HCT116 (cell line): ENCODE measurements around the gene VMP1. TPM values are rescaled to one million over a fixed set of nuclear protein-coding genes. Genes with fewer than 3 reads are reported as not detected.
"Not testable (repeated sequence)": the region's sequence is repeated elsewhere in the genome, so short reads cannot be mapped to it uniquely, and the experiment has no call there.

Source experiments
- ATAC-seq: fragments of 200-7000 bp; cut with Tn5 transposase; 2 replicates; pipeline ENCODE4 v1.9.1; 2020; ENCODE audit warnings: mild to moderate bottlenecking, moderate library complexity
- BruUV-seq: library from RNA; stranded (reverse); fragments of 400-500 nt; replicated peaks from 2 replicates; lab custom pipeline; 2021; lab: Mats Ljungman, UMichigan
- CTCF ChIA-PET: fragments of 300-600 bp; sonication (Branson Sonifier 250); formaldehyde crosslinking; loops from one replicate; lab custom pipeline; 2021; ENCODE audit warnings: antibody characterized with exemption; lab: Charles Lee
- POLR2A ChIA-PET: fragments of 300-600, 350-600 bp; sonication (Branson Sonifier 250); formaldehyde crosslinking; loops from one replicate; lab custom pipeline; 2021; ENCODE audit warnings: antibody characterized with exemption; lab: Charles Lee
- RAD21 ChIA-PET, 2 experiments: fragments of 300-600 bp; sonication (Branson Sonifier 250); formaldehyde crosslinking; loops; one replicate each; lab custom pipeline; 2023; ENCODE audit warnings: low total read pairs in 2 of 2; ENCODE audit not compliant: uncharacterized antibody in 2 of 2, unreplicated experiment in 2 of 2, low non-redundant PET in 1 of 2; lab: Charles Lee
- DNase-seq: peaks from one replicate; pipeline ENCODE4 v3.0.0-alpha.2; 2010; ENCODE audit warnings: low read depth, low spot score
- H2AFZ ChIP-seq: fragments of 200-600 bp; shearing (Covaris generic), sonication (generic); 2 replicates; pipeline ENCODE4 v1.6.1; 2017; ENCODE audit warnings: low read depth, mixed run types, mixed read lengths, antibody characterized with exemption, low read length; ENCODE audit not compliant: poor library complexity, severe bottlenecking
- H3K27ac ChIP-seq: 2 replicates; pipeline ENCODE4 v1.5.1; 2012; ENCODE audit warnings: low read depth, low read length
- H3K27me3 ChIP-seq: fragments of 200-600 bp; sonication (generic); 2 replicates; pipeline ENCODE4 v1.6.1; 2016; ENCODE audit warnings: mixed run types, low read length, mixed read lengths; ENCODE audit not compliant: insufficient read depth
- H3K36me3 ChIP-seq, 2 experiments: fragments of 200-500 bp in 1 of 2; fragments of 200-600 bp in 1 of 2; sonication (Bioruptor generic) in 1 of 2; sonication (generic) in 1 of 2; 2 replicates each; pipeline versions ENCODE4 v1.5.1 to v1.6.1; 2014 to 2016; ENCODE audit warnings: low read length in 2 of 2, inconsistent platforms in 1 of 2, mixed read lengths in 1 of 2, mixed run types in 1 of 2; ENCODE audit not compliant: insufficient read depth in 2 of 2, control insufficient read depth in 1 of 2
- H3K4me1 ChIP-seq, 2 experiments: fragments of 200-600 bp in 1 of 2; sonication (generic) in 1 of 2; 2 replicates each; pipeline versions ENCODE4 v1.5.1 to v1.6.1; 2012 to 2017; ENCODE audit warnings: low read length in 2 of 2, inconsistent platforms in 1 of 2, mild to moderate bottlenecking in 1 of 2, mixed read lengths in 1 of 2, mixed run types in 1 of 2, moderate library complexity in 1 of 2; ENCODE audit not compliant: insufficient read depth in 2 of 2, control insufficient read depth in 1 of 2
- H3K4me2 ChIP-seq: fragments of 200-600 bp; sonication (generic); 2 replicates; pipeline ENCODE4 v1.6.1; 2017; ENCODE audit warnings: mixed run types, low read length, mixed read lengths
- H3K4me3 ChIP-seq, 2 experiments: fragments of 200-600 bp in 1 of 2; sonication (generic) in 1 of 2; replicated peaks in 1 of 2; 2 replicates each; pipeline ENCODE4 v1.5.1; 2011 to 2016; ENCODE audit warnings: low read length in 2 of 2, control low read depth in 1 of 2, low read depth in 1 of 2, mild to moderate bottlenecking in 1 of 2, mixed read lengths in 1 of 2, mixed run types in 1 of 2
- H3K79me2 ChIP-seq: fragments of 200-600 bp; sonication (generic); 2 replicates; pipeline ENCODE4 v1.6.1; 2017; ENCODE audit warnings: mild to moderate bottlenecking, mixed run types, low read length, moderate library complexity, mixed read lengths; ENCODE audit not compliant: insufficient read depth
- H3K9ac ChIP-seq: fragments of 200-600 bp; sonication (generic); 2 replicates; pipeline ENCODE4 v1.6.1; 2016; ENCODE audit warnings: low read length, mixed read lengths
- H3K9me2 ChIP-seq: fragments of 200-600 bp; sonication (generic), shearing (Covaris generic); 2 replicates; pipeline ENCODE4 v1.6.1; 2017; ENCODE audit warnings: mixed run types, mild to moderate bottlenecking, moderate library complexity; ENCODE audit not compliant: insufficient read depth
- H3K9me3 ChIP-seq, 2 experiments: fragments of 200-500 bp in 1 of 2; fragments of 200-600 bp in 1 of 2; sonication (Bioruptor generic) in 1 of 2; sonication (generic) in 1 of 2; 2 replicates each; pipeline ENCODE4 v1.6.1; 2014 to 2017; ENCODE audit warnings: low read length in 2 of 2, mixed read lengths in 2 of 2, inconsistent platforms in 1 of 2, low read depth in 1 of 2, mild to moderate bottlenecking in 1 of 2, mixed run types in 1 of 2, moderate library complexity in 1 of 2; ENCODE audit not compliant: control insufficient read depth in 1 of 2, insufficient read depth in 1 of 2
- H4K20me1 ChIP-seq: fragments of 200-600 bp; sonication (generic), shearing (Covaris generic); 2 replicates; pipeline ENCODE4 v1.6.1; 2017; ENCODE audit warnings: mixed run types, mild to moderate bottlenecking, moderate library complexity; ENCODE audit not compliant: insufficient read depth
- FOSL1 ChIP-seq: IDR thresholded peaks from 2 replicates; pipeline ENCODE4 v1.6.1; 2012; ENCODE audit warnings: low read depth
- SIN3A ChIP-seq: IDR thresholded peaks from 2 replicates; pipeline ENCODE4 v1.6.1; 2012; ENCODE audit warnings: low read depth
- intact Hi-C: fragments of 100-400 bp; cut with micrococcal nuclease; formaldehyde crosslinking; loops from 2 replicates; pipeline ENCODE4 v1.10.0; 2022
- total RNA-seq: library from RNA; stranded (reverse); gene quantifications from one replicate; pipeline ENCODE4 v1.2.1, GENCODE V29; 2021; ENCODE audit not compliant: unreplicated experiment

The VMP1 gene
- total RNA-seq, 1 experiment from 2014 or later: 366 TPM

- intact Hi-C loops: no loop called here
- no peaks in the 10 kb centered on the region for H3K9me2 ChIP-seq
- no peak overlapping the region for H3K4me2 ChIP-seq
- H3K4me1 ChIP-seq: peaks cover 26 to 39% of the 10 kb centered on the region in 2 experiments; a peak in 3 of 4 replicates
- DNase-seq (no peak), ATAC-seq (no peak)
- H3K79me2 ChIP-seq: peaks cover 9% of the 10 kb centered on the region; the same call in 1 of the 2 replicates
- no peak overlapping the region for H3K9ac ChIP-seq
- H3K4me3 ChIP-seq: no peak overlapping the region
- H3K9me3 ChIP-seq: no peaks in the 10 kb centered on the region
- no peak overlapping the region for H3K27ac ChIP-seq
- no peak for TF ChIP-seq FOSL1
- TF ChIP-seq SIN3A: no peak
- H2AFZ ChIP-seq: no peak overlapping the region
- H3K36me3 ChIP-seq: no peaks in the 10 kb centered on the region
- no TSS peak for BruUV-seq
- H4K20me1 ChIP-seq: no peaks in the 10 kb centered on the region
- ChIA-PET RAD21 (no interaction called here), CTCF (interaction anchor here (1.6 kb wide), 1 partner anchor 51 kb away, joined by 5 read pairs; no protein-coding TSS in a partner anchor), POLR2A (interaction anchor here (1.2 to 1.3 kb wide), 2 partner anchors 23 to 33 kb away, joined by 5 read pairs; no protein-coding TSS in a partner anchor)
- no peaks in the 10 kb centered on the region for H3K27me3 ChIP-seq
These were observed 97.5 kb downstream of the VMP1 start for GRCh38 chr17:59804901-59805465.

DNA sequence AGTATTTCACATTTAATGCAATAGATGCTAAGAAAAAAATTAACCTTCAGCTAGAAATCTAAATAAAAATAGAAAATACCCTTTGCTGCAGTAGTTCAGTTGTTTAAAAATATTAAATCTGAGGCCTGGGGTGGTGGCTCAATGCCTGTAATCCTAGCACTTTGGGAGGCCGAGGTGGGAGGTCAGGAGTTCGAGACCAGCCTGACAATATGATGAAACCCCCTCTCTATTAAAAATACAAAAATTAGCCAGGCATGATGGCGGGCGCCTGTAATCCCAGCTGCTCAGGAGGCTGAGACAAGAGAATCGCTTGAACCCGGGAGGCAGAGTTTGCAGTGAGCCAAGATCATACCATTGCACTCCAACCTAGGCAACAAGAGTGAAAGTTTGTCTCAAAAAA lies 98.9 kb downstream of the VMP1 start:
- H3K27ac ChIP-seq, H2AFZ ChIP-seq, H3K9me2 ChIP-seq, BruUV-seq, H3K9me3 ChIP-seq, RAD21 ChIA-PET, H3K36me3 ChIP-seq, H4K20me1 ChIP-seq, H3K4me2 ChIP-seq, ATAC-seq, H3K79me2 ChIP-seq, H3K9ac ChIP-seq, H3K4me3 ChIP-seq, DNase-seq, CTCF ChIA-PET, H3K27me3 ChIP-seq, intact Hi-C loops: not testable (repeated sequence)
- POLR2A ChIA-PET: interaction anchor here (0.9 to 1.4 kb wide), 2 partner anchors 24 to 31 kb away, joined by 4 read pairs; no protein-coding TSS in a partner anchor
- peaks cover 25 to 42% of the 10 kb centered on the region in 2 experiments for H3K4me1 ChIP-seq
